ENCODE data around the gene TOMM40L.

TOMM40L gene

DNA sequence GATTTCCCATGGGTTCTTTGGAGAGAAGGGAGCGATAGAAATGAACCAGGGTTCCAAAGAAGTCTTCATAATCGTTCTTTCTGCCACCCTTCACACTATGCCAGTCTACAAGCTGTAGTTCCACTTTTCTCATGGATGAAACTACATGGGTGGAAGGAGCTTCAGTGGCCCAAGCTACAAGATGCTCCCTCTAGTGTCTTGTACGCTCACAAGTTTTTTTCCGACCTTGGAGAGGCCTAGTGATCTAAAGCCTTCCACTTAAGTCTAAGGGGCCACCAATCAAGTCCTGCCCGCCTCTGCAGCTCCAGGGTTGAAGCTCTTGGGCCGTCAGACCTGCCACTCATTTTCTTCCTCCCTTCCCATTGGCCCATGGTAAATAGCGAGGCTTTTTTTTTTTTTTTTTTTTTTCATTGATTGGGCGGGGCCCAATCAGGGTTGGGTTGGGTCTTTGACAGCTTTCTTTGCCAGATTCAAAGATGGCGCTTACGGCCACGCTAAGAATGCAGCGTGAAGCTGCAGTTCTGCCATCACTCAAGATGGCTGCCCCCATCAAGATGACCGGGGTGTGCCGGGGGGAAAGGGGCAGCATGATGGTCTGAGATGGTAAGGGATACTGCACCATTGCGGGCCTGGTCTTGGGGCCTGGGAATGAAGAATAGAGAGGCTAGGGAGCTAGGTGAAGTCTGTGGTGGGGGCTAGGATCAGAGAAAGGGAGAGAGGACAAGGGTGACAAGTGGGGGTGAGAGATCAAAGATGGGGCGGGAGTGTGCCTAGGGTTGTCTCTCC is at the start of gene TOMM40L:
TOMM40L (plus strand) TSS at position 527 of the 786 bp plus-strand sequence. CDS start 430 bp downstream, outside the sequence.
- TF ChIP-seq GATA1 (IDR thresholded peaks at IDR 0.05; ENCODE audit: low read depth, low read length) (no peak), POLR2A (IDR thresholded peaks at IDR 0.05; ENCODE audit: low read length) (peak; percentile 49)
- peak; percentile 92 to 97 for DNase-seq

- TF ChIP-seq GATA1 (IDR thresholded peaks at IDR 0.05; ENCODE audit: low read depth, low read length) (no peak), POLR2A (IDR thresholded peaks at IDR 0.05; ENCODE audit: low read length) (no peak)
- DNase-seq, result peak in 1 of 2 experiments; percentile 64
Measured at GRCh38 chr1:161176468-161177111, 49.3 kb upstream of the TOMM40L start.

DNA sequence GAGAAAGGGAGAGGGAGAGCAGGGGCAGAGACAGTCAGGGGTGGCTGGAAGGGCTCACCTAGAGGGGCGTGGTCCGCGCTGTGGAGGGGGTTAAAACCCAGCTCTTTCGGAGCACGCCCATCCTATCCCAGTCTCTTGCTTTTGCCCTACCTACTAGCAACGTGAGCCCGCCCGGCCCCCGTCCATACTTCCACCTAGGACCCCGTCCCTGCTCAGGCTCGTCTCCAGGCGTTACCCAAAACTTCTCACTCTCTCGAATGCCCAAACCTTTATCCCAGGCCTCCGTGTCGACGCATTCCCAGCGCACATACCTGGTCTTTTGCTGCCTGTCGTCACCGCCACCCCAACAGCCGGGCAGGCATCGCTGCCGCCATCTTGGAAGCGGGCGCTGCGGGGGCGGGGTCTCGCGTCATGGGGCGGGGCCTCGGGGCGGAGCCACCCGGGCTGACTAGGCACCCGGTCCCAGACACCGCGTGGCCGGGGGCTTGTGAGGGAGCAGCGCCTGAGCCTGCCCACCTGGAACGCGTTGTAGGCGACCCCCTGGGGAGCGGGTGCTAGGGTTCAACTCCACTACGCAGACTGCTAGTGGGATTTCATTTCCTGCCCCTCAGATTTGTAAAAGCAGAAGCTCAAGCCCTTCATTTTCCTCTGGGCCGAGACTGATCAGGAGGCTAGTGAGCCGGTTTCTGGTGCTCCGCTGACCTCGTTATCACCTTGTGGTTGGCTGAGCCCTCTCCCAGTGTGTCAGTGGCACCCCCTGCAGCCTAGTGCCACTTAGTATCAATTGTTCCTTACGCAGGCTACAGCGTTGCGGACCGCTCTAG is 48.5 kb upstream of the TOMM40L start, which contains the start of gene B4GALT3:
B4GALT3 (minus strand) TSS at position 396 of the 824 bp plus-strand sequence. CDS start 1,447 bp downstream, outside the sequence.
- TF ChIP-seq GATA1 (IDR thresholded peaks at IDR 0.05; ENCODE audit: low read depth, low read length) (no peak), POLR2A (IDR thresholded peaks at IDR 0.05; ENCODE audit: low read length) (peak; percentile 94)
- DNase-seq, result peak; percentile 90 to 94

DNA sequence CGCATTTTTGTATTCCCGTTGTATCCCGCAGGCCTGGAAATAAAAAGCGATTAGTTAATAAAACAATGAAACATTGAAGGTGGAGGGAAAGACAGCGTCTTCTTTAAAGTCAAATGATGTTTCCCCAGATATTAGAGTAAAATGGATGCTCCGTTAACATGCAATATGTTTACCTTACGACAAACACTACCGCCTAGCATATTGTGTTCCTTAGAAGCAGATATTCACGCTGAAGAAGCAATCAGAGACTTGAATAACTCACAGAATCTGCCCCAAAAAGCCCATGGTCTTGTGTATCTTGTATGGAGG is 48.0 kb upstream of the TOMM40L start:
- no peak for DNase-seq
- TF ChIP-seq GATA1 (IDR thresholded peaks at IDR 0.05; ENCODE audit: low read depth, low read length) (no peak), POLR2A (IDR thresholded peaks at IDR 0.05; ENCODE audit: low read length) (no peak)

DNA sequence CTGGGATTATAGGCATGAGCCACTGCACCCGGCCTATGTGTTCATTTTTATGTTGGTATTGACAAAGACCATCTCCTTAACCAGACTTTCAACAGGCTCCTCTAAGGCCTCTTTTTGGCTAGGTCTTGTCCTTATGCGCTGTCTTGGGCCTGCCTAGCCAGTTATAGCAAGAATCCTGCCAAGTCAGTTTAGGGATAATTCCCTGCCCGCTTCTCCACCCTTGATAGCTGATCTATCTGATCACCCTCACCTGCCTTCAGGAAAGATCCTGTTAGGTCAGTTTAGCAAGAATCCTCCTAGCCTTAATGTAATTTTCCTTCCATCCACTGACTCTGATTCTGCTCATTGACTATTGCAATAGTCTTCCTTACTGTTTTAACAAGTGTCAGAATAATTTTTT is 46.2 kb upstream of the TOMM40L start:
- no peak for DNase-seq
- no peak for TF ChIP-seq POLR2A (IDR thresholded peaks at IDR 0.05; ENCODE audit: low read length)
- TF ChIP-seq GATA1 (IDR thresholded peaks at IDR 0.05; ENCODE audit: low read depth, low read length), result no peak

DNA sequence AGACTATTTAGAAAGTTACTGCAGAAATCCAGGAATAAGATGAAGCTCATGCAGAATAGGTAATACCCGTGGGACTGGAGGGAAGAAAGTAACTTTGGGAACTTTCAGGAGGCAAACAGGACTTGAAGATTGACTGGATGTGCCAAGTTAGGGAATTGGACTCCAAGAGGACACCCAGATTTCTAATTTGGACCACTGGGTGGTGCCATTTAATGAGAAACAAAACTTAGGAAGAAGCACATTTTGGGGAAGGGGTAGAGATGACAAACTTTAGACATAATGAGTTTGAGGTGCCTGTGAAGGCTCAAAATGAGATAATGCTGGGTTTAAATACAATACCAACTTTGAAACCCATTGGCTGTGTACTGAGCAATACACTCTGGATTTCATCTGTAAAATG is 45.2 kb upstream of the TOMM40L start:
- TF ChIP-seq POLR2A (IDR thresholded peaks at IDR 0.05; ENCODE audit: low read length) (no peak), GATA1 (IDR thresholded peaks at IDR 0.05; ENCODE audit: low read depth, low read length) (no peak)
- DNase-seq, result no peak

DNA sequence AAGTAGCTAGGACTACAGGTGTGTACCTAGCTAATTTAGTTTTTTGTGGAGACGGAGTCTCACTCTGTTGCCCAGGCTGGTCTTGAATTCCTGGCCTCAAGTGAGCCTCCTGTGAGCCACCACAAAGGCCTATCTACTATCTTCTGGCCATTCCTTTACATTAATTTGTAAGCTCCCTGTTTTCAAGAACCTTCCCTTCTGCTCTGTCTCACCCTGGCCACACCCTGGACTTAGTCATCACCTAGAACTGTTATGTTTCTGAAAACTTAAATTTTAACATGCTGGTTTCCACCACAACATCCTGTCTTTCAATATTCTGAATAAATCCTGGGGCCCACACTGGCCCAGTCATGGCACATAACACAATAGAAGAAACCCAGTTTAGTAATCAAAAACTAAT is 43.6 kb upstream of the TOMM40L start:
- no peak for TF ChIP-seq GATA1 (IDR thresholded peaks at IDR 0.05; ENCODE audit: low read depth, low read length)
- peak; percentile 19 to 57 for DNase-seq

GRCh38 chr1:161185282-161185682 is 40.6 kb upstream of the TOMM40L start:
- TF ChIP-seq GATA1 (IDR thresholded peaks at IDR 0.05; ENCODE audit: low read depth, low read length) (no peak), POLR2A (IDR thresholded peaks at IDR 0.05; ENCODE audit: low read length) (no peak)
- peak; percentile 22 to 34 for DNase-seq

GRCh38 chr1:161185732-161186311 is 40.0 kb upstream of the TOMM40L start:
- no peak for DNase-seq
- TF ChIP-seq GATA1 (IDR thresholded peaks at IDR 0.05; ENCODE audit: low read depth, low read length), result no peak
- no peak for TF ChIP-seq POLR2A (IDR thresholded peaks at IDR 0.05; ENCODE audit: low read length)

- DNase-seq, result no peak
- TF ChIP-seq POLR2A (IDR thresholded peaks at IDR 0.05; ENCODE audit: low read length), result no peak
- no peak for TF ChIP-seq GATA1 (IDR thresholded peaks at IDR 0.05; ENCODE audit: low read depth, low read length)
Measured at GRCh38 chr1:161187311-161187710, 38.5 kb upstream of the TOMM40L start.

- no peak for TF ChIP-seq POLR2A (IDR thresholded peaks at IDR 0.05; ENCODE audit: low read length)
- TF ChIP-seq GATA1 (IDR thresholded peaks at IDR 0.05; ENCODE audit: low read depth, low read length), result no peak
- DNase-seq, result no peak
Measured at GRCh38 chr1:161188381-161188780, 37.5 kb upstream of the TOMM40L start.

DNA sequence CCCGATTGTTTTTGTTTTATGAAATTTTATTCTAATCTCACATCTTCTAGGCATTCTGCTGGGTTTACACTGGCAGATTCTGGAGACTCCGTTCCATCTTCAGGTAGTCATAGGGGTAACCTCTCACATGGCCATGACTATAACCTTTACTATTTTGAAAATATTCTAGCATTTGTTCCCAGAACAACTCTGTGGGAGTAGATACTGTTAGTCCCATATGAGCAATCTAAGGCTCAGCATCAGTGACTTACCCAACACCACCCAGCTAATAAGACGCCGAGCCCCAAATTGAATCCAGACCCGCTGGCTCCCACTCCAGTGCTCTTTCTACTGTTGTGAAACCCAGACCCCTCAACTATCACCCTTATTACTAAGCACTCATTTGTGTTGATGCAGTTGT is 36.8 kb upstream of the TOMM40L start:
- DNase-seq, result no peak
- TF ChIP-seq POLR2A (IDR thresholded peaks at IDR 0.05; ENCODE audit: low read length), result no peak
- TF ChIP-seq GATA1 (IDR thresholded peaks at IDR 0.05; ENCODE audit: low read depth, low read length), result no peak

GRCh38 chr1:161190962-161191521 is 34.8 kb upstream of the TOMM40L start:
- TF ChIP-seq GATA1 (IDR thresholded peaks at IDR 0.05; ENCODE audit: low read depth, low read length) (no peak), POLR2A (IDR thresholded peaks at IDR 0.05; ENCODE audit: low read length) (no peak)
- no peak for DNase-seq

Data from erythroblast (primary cell).